ENCODE measurements around the gene COL11A1.

DNA sequence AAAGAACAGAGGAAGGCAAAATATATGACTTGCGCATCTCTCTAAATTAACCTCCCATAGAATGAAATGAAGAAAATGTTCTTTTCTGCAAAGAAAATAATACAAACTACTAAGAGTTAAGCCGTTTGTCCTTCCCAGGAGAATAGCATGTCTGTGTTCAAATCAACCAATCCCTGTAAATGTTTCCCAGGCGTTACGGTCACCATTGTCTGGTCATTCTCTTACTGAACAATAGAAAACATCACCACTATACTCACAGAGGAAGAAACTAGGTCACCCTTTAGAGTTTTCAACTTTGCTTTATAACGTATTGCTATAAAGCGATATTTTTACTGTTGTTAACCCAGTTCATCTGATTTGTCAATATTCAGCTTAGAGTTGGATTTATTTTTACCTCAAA, 34.1 kb downstream of the COL11A1 start:
- TF ChIP-seq, protein P1, sequence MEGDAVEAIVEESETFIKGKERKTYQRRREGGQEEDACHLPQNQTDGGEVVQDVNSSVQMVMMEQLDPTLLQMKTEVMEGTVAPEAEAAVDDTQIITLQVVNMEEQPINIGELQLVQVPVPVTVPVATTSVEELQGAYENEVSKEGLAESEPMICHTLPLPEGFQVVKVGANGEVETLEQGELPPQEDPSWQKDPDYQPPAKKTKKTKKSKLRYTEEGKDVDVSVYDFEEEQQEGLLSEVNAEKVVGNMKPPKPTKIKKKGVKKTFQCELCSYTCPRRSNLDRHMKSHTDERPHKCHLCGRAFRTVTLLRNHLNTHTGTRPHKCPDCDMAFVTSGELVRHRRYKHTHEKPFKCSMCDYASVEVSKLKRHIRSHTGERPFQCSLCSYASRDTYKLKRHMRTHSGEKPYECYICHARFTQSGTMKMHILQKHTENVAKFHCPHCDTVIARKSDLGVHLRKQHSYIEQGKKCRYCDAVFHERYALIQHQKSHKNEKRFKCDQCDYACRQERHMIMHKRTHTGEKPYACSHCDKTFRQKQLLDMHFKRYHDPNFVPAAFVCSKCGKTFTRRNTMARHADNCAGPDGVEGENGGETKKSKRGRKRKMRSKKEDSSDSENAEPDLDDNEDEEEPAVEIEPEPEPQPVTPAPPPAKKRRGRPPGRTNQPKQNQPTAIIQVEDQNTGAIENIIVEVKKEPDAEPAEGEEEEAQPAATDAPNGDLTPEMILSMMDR (IDR thresholded peaks at IDR 0.05; ENCODE audit: poor library complexity): no peak
- TF ChIP-seq EZH2 (IDR thresholded peaks at IDR 0.05; ENCODE audit: borderline replicate concordance): no peak

All from hepatocyte (in vitro differentiated cells).